Amniotic epithelial cell (primary cell): Measurements from ENCODE around the gene KCNK2.
A peak's percentile ranks its signal among the peaks of the same experiment; 100 is the strongest.
"Not testable (repeated sequence)": the region's sequence is repeated elsewhere in the genome, so short reads cannot be mapped to it uniquely, and the experiment has no call there.

Experiments used
- DNase-seq: peaks from one replicate; pipeline ENCODE4 v3.0.0-alpha.2; 2010; ENCODE audit warnings: low read depth

Gene KCNK2

DNA sequence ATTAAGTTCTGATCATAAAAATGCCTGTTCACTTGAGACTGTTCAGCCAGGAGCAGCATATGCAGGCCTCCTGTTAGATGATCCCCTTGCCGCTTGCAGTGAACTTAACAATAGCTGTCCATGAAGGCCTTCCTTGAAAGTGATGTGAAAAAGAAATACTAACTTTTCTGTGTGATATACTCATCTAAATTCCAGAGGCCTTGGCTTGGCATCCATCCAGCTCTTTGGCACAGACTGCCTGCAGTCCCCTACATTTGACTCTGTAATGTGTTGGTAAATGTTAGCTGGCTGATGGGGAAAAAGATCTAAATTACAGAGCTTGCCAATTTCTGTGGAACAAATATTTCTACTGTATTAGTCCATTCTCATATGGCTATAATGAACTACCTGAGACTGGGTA is 73.7 kb downstream of the KCNK2 start:
- DNase-seq, result peak; percentile 14

DNA sequence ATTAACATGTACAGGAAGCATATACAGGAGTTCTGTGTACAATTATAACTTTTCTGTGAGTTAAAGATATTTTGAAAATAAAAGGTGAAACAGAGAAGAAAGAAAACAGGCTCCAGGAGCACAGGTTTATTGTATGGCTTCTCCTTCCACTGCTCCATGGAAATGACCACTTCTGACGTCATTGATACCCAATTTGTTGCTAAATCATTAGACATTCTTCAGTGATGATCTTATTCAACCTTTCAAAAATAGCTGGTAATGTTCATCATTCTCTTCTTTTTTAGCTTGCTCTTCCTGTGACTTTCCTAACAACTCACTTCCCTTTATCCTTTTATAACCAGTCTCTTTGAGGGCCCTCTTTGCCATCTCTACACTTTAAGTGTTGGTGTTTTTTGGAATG is 77.8 kb downstream of the KCNK2 start:
- no peak for DNase-seq

DNA sequence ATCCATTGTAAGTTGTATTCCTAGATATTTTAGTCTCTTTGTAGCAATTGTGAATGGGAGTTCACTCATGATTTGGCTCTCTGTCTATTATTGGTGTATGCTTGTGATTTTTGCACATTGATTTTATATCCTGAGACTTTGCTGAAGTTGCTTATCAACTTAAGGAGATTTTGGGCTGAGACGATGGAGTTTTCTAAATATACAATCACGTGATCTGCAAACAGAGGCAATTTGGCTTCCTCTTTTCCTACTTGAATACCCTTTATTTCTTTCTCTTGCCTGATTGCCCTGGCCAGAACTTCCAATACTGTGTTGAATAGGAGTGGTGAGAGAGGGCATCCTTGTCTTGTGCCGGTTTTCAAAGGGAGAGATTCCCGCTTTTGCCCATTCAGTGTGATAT is 80.6 kb downstream of the KCNK2 start:
- not testable (repeated sequence) for DNase-seq

DNA sequence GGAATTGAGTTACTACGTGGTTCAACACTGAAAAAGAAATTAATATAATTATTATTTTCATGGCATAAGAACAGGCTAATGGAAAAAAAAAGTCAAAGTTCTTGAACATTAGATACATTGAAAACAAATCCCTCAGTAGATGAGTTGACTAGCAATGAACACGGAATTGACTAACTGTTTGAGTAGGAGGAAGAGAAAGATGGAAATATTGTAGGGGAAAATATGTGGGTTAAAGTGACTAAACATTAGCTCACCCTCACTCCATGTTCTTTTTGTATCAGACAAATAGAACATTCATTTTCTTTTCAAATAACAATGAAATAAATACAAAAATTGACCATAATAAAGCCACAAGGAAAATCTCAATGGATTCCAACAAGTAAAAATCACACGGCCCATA is 84.3 kb downstream of the KCNK2 start:
- DNase-seq, result no peak

DNA sequence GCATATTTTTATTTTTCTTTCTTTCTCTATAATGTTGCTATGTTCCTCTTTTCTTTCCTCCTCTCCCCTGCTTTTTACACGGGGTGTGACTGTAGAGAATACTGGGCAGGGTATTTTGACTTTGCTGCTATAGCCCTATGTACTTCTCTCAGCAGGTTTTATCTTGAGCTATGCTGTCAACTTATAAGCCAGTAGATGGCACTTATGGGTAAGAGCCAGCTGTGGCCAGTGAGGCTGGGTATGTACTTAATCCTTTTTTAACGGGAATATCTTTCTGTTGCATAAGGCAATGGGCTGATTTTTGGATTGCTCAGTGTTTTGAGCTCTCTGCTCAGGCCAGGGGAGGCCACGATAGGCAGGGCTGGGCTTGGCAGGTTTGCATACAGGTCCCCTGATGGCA is 99.0 kb downstream of the KCNK2 start:
- DNase-seq, result peak; percentile 17

DNA sequence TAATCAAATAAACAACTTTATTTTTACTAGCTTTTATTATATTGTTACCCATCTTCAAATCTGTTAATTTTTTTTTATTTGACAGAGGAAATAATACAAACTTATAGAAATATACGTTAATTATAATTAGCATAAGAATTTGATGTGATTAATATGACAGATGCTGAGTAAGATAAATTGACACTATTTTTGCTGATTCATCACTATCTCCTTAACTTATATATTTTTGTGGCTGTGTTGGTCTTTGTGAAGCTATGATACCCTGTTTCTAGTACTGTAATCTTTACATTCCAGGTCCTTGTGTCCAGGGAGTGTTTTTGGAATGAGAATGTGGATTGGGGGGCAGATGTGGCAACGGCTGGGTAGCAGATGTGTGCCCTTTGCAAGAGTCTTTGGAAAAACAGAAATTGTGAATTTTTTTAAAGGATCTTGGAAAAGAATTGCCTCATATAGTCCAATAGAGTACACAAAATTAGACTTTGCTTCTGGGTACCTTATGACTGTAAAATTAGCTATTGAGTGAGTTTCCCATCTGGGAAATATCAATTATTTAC is 102.6 kb downstream of the KCNK2 start:
- no peak for DNase-seq

DNA sequence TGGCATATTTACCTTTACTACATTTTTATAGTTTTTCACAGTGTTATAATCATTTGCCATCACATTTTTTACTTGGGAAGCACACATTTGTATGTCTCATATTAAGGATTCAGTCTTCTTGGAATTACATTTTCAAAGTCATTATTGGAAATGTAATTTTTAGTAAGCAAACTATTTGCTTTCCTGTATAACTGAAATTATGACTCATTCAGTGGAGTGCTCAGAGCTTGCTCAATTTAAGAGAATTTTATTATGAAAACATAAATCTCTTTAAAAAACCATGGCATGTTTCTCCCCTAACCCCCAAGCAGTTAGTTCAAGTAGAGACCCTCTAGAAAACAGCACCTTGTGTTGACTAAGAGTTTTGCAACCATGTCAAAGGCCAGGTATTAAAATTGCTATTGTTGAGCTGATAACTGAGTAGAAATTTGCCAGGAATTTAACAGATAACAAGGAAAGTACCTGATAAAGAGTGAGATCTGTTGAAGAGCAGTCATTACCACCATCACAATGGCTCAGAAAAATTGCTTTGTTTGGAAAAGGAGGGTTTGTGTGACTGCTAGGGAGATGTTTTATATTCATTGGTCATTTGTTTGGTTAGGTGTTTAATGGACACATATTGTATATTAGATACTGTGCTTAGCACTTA is 105.9 kb downstream of the KCNK2 start:
- peak; percentile 3 for DNase-seq

DNA sequence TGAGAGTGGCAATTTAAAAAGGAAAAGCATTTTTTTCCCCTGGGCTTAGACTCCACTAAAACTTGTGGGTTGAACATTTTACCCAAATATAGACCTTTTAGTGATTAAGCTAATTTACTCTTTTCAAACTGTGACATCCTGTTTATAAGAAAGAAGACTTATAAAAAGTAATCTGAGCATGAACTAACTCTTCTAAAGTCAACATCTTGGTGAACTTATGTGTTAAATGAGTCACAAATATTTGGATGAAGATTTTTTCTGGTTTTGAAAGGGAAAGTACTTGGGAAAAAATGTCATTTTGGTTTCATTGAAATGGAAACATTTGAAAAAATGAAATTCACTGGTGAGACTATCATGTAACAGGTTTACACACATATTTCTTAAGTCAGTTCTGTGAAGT is 109.8 kb downstream of the KCNK2 start:
- DNase-seq, result peak; percentile 6

DNA sequence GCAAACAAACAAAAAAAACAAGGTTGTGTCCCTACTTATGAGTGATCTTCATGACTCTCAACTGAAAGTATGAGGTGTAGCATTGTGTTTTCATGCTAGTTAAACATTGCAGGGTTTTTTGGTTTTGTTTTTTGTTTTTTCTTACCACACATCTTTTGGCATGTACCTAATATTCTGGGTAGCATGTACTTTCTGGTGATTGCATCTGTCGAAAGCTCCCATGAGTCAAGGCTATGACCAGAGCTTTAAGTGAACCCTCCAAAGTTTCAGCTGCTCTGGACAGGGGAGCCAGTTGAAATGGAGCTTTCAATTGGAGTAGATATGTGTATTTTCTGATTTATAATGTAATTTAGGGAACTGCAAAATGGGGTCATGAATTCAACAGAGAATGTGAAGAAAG is 115.5 kb downstream of the KCNK2 start:
- no peak for DNase-seq

DNA sequence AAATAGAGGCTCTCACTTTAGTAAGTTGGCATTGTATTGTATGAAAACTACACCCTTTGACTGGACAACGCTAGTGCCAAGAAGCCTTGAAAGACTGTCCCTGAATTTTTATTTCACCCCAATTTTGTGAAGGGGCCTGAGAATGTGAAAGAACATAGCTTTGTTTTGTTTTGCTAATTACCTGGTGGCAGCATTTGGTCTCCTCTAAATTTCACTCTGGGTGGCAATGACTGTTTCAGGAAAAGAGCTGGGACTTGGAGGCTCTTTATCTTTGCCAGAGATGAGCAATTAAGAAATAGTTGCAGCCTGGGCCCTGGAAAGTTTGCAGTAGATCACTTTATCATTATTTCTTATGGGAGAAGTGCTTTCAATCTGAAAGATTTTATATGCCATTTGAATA is 117.6 kb downstream of the KCNK2 start:
- DNase-seq, result no peak

DNA sequence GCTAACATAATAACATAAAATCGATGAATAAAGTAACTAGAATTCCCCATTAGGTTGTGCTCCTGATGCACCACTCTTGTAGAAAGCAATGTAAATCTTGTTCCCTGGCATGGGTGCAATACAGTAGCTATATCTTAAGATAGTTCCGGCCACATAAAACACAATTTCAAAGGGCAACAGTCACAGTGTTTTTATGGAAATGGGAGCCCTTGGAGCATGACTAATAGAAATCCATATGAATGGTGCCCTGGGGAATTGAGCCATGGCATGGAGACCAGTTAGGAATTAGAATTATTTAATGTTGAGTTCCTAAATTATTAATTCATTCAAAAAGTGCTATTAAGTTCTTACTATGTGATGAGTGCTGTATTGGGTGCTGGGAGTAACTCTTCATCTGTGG is 118.7 kb downstream of the KCNK2 start:
- no peak for DNase-seq

DNA sequence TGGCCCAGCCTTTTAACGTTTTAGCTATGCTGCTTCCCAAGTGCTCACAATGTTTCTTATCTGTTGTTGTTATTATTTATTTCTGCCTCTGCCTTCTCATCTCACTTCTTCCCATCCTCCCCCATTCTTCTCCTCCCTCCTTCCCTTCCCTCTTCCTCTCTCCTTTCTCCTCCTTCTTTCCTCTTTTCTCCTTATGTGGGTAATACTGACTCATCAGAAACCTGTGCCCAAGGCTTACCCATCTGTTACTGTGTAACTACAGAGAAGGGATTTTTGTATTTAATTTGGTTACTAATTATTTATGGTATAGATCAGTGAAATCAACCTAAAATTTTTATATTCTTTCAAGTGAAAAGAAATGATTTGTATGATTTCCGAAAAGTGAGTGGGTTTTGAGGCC is 120.3 kb downstream of the KCNK2 start:
- no peak for DNase-seq

DNA sequence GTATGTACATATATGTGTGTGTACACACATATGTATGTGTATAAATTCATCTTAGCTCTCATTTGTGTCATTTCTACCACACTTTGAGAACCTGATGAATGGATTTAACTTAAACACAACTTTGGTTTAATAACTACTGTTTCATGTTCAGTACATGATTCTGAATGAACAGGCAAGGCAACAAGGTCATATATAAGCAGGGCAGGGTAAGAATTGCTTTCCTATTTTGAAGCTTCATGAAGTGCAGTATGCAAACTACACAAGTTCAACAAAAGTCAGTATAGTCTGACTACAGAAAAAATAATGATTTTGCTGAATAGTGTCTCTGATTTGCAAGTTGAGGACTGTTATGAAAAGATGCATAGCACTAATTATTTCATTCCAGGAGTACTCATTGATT is 127.6 kb downstream of the KCNK2 start:
- DNase-seq, result no peak

DNA sequence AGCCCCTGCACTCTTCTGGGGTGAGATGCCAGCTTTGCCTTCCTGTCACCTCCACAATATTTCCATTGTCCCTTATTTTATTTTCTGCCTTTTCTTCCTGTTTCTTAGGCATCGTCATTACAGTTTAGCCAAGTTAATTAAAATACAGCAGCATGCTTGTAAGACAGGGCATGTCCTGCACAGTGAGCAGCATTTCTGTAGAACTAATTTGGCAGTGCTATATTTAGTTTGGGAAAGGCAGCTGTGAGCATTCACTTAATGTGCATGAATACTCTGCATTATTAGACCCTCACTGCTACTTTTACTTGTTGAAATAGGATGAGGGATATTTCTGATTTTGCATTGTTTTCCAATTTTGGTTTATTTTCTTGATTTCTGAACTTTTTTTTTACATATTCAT is 133.3 kb downstream of the KCNK2 start:
- DNase-seq, result no peak

DNA sequence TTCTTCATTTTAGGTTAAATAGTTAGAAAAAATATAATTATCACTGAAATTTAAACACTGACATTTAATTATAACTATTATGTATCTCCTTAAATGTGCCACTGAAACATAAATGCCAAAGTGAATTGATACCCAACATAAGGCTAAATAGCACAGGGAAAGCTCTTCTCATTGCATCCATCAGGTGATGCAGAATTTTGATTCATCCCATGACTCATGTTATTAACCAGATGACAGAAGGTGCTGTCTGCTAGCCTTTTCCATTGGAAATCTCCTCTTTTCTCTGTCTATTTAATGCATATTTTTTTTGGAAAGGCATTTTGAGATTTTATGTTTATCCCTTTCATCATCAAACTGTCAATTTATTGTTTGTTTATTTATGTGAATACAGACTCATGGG is 136.8 kb downstream of the KCNK2 start:
- no peak for DNase-seq

DNA sequence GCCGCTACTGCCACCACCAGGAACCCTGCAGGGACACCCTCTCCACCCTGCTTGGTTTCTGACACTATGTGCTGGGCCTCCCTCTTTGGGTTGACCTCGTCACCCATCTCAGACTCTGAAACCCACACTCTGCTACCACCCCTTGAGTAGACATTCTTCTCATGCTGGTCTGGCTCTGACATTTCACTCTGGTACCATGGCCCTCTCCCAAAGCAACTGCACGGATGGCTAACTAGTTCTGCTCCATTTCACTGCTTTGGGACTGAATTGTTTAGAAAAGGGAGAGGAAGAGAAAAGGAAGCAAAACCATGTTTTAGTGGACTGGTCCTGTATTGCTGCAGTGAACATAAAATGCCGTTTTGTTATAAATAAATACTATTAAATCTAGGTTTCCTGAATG is 137.8 kb downstream of the KCNK2 start:
- DNase-seq, result no peak

DNA sequence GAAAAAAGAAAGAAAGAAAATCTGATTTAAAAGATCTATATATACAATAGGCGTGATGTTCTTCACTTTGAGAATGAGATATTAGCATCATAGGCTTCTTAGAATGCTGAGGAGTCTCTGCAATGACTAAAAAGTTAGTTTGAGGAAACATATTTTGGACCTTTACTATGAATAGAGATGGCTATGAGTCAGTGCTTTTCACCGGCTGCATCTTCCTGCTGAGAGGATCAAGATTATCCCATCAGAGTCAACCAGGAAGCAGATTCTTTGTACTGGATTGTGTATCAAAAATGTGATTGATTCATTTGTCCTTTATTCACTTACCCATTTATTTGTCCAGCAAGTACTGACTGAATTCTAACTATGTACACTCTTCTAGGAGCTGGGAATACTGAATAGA is 144.2 kb downstream of the KCNK2 start:
- no peak for DNase-seq

DNA sequence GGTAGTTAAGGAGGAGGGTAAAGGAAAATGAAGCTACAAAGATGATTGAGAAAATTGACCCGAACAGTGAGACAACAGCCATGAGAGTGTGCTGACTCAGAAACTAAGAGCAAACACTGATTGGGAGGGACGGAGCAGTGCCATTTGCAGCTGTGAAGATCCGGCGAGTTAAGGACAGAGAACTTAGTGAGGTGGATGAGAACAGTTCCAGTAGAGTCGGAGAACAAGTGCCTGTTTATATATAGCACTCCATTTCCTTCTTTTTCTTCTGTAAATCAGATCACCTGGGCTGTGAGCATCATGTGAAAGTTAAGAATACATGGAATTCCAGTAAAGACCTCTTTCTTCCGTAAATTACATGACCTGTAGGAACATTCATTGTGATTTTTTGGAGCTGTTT is 145.7 kb downstream of the KCNK2 start:
- DNase-seq, result no peak

DNA sequence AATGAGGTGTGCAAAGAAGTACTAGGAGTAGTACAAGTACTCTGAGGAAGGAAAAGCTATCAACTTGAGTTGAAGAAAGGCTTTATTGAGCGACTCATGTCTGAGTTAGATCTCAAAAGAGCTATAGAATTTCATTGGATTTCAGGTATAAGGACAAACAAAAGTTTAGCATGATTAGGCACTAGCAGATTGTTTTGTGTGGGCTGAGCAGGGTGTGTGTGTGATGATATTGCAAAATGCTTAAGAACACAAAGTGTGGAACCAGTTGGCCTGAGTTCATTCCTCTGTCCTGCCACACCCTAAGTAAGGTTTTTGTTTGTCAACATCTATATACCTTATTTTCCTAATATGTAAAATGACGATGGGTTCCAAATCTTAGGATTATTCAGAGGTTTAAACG is 158.9 kb downstream of the KCNK2 start:
- DNase-seq, result no peak

DNA sequence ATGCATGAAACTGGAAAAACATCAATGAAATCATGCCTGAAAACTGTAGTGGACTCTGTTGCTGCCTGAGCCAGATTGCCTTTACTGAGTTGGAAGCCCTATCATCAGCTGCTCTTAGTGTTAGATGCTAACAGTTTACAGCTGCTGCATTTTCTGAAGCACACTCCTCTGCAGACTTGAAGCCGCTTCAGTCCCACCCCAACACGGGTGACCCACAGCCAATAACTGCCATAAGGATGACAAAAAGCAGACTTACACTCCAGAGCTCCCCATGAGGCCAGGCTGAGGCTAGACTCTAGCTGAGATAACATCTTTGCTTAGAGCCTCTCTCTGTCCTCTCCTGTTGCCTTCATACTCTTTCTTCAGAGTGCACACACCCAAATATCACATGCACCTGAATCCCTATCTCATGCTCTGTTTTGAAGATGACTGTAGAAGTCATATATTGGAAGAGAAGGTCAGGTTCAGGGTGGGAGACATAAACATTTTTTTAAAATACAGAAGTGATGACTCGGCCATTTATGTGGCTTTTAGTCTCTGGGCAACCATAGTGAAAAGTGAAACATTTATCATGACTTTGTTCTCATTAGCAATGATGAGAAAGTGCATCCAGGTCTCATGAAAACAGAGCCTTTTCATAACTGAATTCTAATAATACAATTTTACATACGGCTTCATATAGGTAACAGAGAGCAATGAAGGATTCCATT is 161.0 kb downstream of the KCNK2 start:
- no peak for DNase-seq

DNA sequence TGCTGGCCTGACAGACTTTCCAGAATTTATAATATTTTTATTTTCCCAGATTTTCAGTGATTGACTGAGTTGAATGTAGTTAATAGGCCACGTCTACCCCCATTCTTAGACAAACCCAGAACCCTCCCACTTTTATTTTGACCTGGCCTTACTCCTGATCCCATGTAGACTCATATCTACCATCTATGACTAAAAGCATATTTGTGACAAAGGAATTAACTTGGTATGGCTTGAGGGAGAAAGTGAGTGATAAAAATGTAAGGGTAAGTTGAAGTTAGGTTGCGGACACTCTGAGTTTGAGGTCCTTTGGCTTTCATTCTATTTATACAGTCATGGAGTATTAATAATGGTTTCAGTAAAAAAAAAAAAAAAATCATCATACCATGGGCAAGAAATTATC is 168.4 kb downstream of the KCNK2 start:
- DNase-seq, result no peak

DNA sequence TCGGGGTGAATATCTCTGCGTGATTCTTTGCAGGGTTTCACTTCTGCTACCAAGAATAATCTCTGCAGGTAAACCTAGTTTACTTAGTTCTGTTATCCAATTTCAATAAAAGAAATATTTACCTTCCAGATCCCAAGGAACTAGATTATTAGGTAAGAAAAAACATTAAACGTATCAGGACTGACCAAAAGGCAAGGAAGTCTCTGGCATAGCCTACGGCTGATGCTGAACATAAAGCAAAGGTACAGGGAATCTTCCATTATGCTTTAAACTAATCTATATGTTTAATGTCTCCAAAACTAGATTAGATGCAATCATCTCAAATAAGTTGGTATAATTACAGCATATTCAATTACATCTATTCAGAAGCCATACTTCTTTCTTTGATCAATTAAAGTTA is 168.9 kb downstream of the KCNK2 start:
- DNase-seq, result no peak

DNA sequence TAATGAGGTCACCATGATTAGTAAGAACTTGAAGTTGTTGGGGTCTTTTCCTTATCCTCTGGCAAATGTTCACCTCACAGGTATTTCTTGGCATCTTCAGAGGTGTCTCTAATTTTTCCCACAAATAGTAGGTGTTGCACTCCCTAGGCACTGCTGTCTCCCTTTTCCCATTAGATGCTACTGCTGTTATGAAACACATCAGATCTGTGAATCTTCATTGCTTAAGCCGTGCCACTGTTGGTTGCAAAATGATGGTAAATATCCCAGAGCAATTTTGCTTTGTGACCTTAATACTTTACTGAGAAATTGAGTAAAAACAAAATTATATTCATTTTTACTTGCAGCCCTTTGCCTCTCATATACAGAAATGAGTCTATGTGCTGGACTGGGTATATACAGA is 169.6 kb downstream of the KCNK2 start:
- no peak for DNase-seq
